C4-2B (cell line): ENCODE data around the gene MYL10.

ENCODE experiments used
- ZFX ChIP-seq: fragments of 450-650 bp; IDR thresholded peaks from 2 replicates; pipeline ENCODE4 v1.6.1; 2017
- TF ChIP-seq, protein P1 (sequence below): fragments of 450-650 bp; conservative IDR thresholded peaks from 2 replicates; pipeline ENCODE4 v1.5.1; 2017; ENCODE audit warnings: mild to moderate bottlenecking

DNA sequence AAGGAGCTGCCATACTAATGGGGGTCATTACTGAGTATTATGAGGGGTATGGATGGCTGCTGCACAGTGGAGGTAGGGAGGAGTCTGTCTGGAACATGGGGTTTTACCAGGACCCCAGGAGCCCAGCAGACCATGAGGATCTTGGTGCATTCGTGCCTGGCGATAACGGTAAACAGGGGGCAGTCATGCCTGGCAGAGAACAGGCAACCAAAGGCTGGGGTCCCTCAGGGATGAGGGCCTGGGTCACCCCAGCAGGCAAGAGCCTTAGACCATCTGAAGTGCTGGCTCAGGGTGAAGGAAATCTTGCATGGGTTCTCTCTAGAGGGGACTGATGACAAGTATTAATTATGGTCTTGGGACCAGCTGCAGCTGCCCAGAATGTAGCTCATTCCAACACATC is 46.1 kb downstream of the MYL10 start:
- TF ChIP-seq, protein P1, sequence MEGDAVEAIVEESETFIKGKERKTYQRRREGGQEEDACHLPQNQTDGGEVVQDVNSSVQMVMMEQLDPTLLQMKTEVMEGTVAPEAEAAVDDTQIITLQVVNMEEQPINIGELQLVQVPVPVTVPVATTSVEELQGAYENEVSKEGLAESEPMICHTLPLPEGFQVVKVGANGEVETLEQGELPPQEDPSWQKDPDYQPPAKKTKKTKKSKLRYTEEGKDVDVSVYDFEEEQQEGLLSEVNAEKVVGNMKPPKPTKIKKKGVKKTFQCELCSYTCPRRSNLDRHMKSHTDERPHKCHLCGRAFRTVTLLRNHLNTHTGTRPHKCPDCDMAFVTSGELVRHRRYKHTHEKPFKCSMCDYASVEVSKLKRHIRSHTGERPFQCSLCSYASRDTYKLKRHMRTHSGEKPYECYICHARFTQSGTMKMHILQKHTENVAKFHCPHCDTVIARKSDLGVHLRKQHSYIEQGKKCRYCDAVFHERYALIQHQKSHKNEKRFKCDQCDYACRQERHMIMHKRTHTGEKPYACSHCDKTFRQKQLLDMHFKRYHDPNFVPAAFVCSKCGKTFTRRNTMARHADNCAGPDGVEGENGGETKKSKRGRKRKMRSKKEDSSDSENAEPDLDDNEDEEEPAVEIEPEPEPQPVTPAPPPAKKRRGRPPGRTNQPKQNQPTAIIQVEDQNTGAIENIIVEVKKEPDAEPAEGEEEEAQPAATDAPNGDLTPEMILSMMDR, result no peak
- no peak for TF ChIP-seq ZFX
